Sigmoid colon (tissue), 4 donors: ENCODE results near the gene SLC36A1.

Source experiments
- EP300 ChIP-seq, 4 donors: sonication (generic); formaldehyde crosslinking; IDR thresholded peaks; one replicate each; pipeline ENCODE4 v1.6.1; 2017; ENCODE audit warnings: antibody characterized with exemption in 4 of 4
- POLR2A ChIP-seq, 2 donors: fragments of 450-650 bp; IDR thresholded peaks; one replicate each; pipeline ENCODE4 v1.6.1; 2016; ENCODE audit warnings: antibody characterized with exemption in 2 of 2, mild to moderate bottlenecking in 2 of 2, moderate library complexity in 2 of 2
- POLR2AphosphoS5 ChIP-seq, 4 donors: sonication (generic); formaldehyde crosslinking; IDR thresholded peaks; one replicate each; pipeline ENCODE4 v1.6.1; 2017; ENCODE audit warnings: antibody characterized with exemption in 4 of 4
- TF ChIP-seq, protein P1 (sequence below), 4 experiments: fragments of 450-650 bp in 3 of 4; fragments of 200-600 bp in 1 of 4; IDR thresholded peaks; one replicate each; pipeline ENCODE4 v1.5.1; 2016 to 2019; ENCODE audit warnings: antibody characterized with exemption in 4 of 4, mild to moderate bottlenecking in 3 of 4, moderate library complexity in 2 of 4

DNA sequence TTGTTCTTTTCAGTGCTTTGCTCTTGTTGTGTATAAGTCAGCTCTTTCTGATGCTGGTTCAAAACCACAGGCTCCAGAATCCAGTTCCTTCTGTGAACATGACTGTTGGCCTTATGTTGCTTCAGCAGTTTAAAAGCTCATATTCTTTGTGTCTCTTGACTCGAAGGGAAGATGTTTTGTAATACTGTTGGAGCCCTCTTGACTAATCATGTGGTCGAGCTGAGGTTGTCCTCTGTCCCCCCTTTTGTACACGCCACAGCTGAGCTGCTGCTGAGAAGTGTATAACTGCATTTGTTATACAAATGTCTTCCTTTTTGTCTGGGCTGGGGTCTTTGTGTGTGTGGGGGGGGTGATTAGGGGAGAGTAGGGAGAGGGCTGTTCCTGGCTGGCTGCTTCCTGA is 35.8 kb downstream of the SLC36A1 start:
- TF ChIP-seq EP300 (IDR thresholded peaks at IDR 0.05) (peak in 1 of 4 donors; percentile 5), POLR2A (IDR thresholded peaks at IDR 0.05) (no peak), POLR2AphosphoS5 (IDR thresholded peaks at IDR 0.05) (peak in 2 of 4 donors; percentile 24 to 35)
- TF ChIP-seq, protein P1, sequence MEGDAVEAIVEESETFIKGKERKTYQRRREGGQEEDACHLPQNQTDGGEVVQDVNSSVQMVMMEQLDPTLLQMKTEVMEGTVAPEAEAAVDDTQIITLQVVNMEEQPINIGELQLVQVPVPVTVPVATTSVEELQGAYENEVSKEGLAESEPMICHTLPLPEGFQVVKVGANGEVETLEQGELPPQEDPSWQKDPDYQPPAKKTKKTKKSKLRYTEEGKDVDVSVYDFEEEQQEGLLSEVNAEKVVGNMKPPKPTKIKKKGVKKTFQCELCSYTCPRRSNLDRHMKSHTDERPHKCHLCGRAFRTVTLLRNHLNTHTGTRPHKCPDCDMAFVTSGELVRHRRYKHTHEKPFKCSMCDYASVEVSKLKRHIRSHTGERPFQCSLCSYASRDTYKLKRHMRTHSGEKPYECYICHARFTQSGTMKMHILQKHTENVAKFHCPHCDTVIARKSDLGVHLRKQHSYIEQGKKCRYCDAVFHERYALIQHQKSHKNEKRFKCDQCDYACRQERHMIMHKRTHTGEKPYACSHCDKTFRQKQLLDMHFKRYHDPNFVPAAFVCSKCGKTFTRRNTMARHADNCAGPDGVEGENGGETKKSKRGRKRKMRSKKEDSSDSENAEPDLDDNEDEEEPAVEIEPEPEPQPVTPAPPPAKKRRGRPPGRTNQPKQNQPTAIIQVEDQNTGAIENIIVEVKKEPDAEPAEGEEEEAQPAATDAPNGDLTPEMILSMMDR (IDR thresholded peaks at IDR 0.05) = no peak
